Measurements from ENCODE around the gene FAM221B.

- TF ChIP-seq CTCF (IDR thresholded peaks at IDR 0.05) (no peak), POLR2A (IDR thresholded peaks at IDR 0.05) (no peak)
Observed at GRCh38 chr9:35856882-35857281, 28.4 kb upstream of the FAM221B start.
